GM19328 (cell line): ENCODE measurements around the gene LRP5.
"Not testable (repeated sequence)": the region's sequence is repeated elsewhere in the genome, so short reads cannot be mapped to it uniquely, and the experiment has no call there.

Experiments used
- ATAC-seq: cut with Tn5 transposase; IDR thresholded peaks from one replicate; pipeline ENCODE4 v1.9.1; 2021; ENCODE audit warnings: mild to moderate bottlenecking, moderate library complexity; ENCODE audit not compliant: unreplicated experiment

The LRP5 gene

GRCh38 chr11:68413591-68413999 lies 101.2 kb downstream of the LRP5 start:
- ATAC-seq: no peak

GRCh38 chr11:68414496-68415221 lies 102.3 kb downstream of the LRP5 start:
- ATAC-seq: no peak

- ATAC-seq: no peak
These were observed 103.7 kb downstream of the LRP5 start for GRCh38 chr11:68416070-68416578.

- no peak for ATAC-seq
These were observed 106.3 kb downstream of the LRP5 start for GRCh38 chr11:68418648-68419047.

- no peak for ATAC-seq
These were observed 107.8 kb downstream of the LRP5 start for GRCh38 chr11:68420171-68420570.

GRCh38 chr11:68423481-68423880 lies 111.1 kb downstream of the LRP5 start:
- no peak for ATAC-seq

GRCh38 chr11:68424101-68424632 lies 111.8 kb downstream of the LRP5 start:
- ATAC-seq: no peak

- no peak for ATAC-seq
These were observed 112.8 kb downstream of the LRP5 start for GRCh38 chr11:68424981-68425865.

GRCh38 chr11:68425866-68426380 lies 113.5 kb downstream of the LRP5 start:
- no peak for ATAC-seq

- ATAC-seq: no peak
These were observed 117.3 kb downstream of the LRP5 start for GRCh38 chr11:68429661-68430060.

GRCh38 chr11:68430384-68430783 lies 118.0 kb downstream of the LRP5 start:
- no peak for ATAC-seq

- ATAC-seq: no peak
These were observed 118.4 kb downstream of the LRP5 start for GRCh38 chr11:68430801-68431200.

GRCh38 chr11:68431984-68432645 lies 119.7 kb downstream of the LRP5 start:
- no peak for ATAC-seq

GRCh38 chr11:68432874-68433273 lies 120.5 kb downstream of the LRP5 start:
- ATAC-seq: no peak

- no peak for ATAC-seq
These were observed 121.2 kb downstream of the LRP5 start for GRCh38 chr11:68433541-68433940.

GRCh38 chr11:68434159-68434558 lies 121.8 kb downstream of the LRP5 start:
- ATAC-seq: not testable (repeated sequence)

GRCh38 chr11:68436162-68436888 lies 123.9 kb downstream of the LRP5 start:
- no peak for ATAC-seq

GRCh38 chr11:68436985-68437926 lies 124.9 kb downstream of the LRP5 start:
- ATAC-seq: no peak
